ENCODE results near the gene PCYT1B. TPM values are rescaled to one million over a fixed set of nuclear protein-coding genes. Genes with fewer than 3 reads are reported as not detected.

Gene PCYT1B
- total RNA-seq, 1 experiment from 2014 or later = 20.7 TPM

GRCh38 chrX:24657671-24658386, 10.7 kb upstream of the PCYT1B start:
- ChIA-PET POLR2A (no interaction called here), CTCF (interaction anchor here (2.9 kb wide), 1 partner anchor 19 kb away, joined by 9 read pairs; no protein-coding TSS in a partner anchor)
- H3K4me3 Mint-ChIP-seq = no peak overlapping the region
- no peaks in the 10 kb centered on the region for H3K27me3 Mint-ChIP-seq (ENCODE audit: low read depth)
- no peaks in the 10 kb centered on the region for H3K36me3 Mint-ChIP-seq
- TF ChIP-seq GRHL2 (CRISPR knock-in tag; IDR thresholded peaks at IDR 0.05; ENCODE audit: insufficient replicate concordance, severe bottlenecking) = no peak
- no peak for TF ChIP-seq ZNF512 (CRISPR knock-in tag; IDR thresholded peaks at IDR 0.05; ENCODE audit: borderline replicate concordance)
- TF ChIP-seq SOX15 (CRISPR knock-in tag; IDR thresholded peaks at IDR 0.05) = no peak
- TF ChIP-seq, protein P1, sequence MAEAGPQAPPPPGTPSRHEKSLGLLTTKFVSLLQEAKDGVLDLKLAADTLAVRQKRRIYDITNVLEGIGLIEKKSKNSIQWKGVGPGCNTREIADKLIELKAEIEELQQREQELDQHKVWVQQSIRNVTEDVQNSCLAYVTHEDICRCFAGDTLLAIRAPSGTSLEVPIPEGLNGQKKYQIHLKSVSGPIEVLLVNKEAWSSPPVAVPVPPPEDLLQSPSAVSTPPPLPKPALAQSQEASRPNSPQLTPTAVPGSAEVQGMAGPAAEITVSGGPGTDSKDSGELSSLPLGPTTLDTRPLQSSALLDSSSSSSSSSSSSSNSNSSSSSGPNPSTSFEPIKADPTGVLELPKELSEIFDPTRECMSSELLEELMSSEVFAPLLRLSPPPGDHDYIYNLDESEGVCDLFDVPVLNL (CRISPR knock-in tag; IDR thresholded peaks at IDR 0.05; ENCODE audit: borderline replicate concordance, low read depth) = no peak
- no peak for TF ChIP-seq FOXP1 (CRISPR knock-in tag; IDR thresholded peaks at IDR 0.05; ENCODE audit: borderline replicate concordance)
- no peak for TF ChIP-seq ZSCAN18 (CRISPR knock-in tag; IDR thresholded peaks at IDR 0.05)
- TF ChIP-seq SMAD4 (CRISPR knock-in tag; IDR thresholded peaks at IDR 0.05) = no peak
- TF ChIP-seq ETV6 (CRISPR knock-in tag; IDR thresholded peaks at IDR 0.05) = no peak
- TF ChIP-seq AFF4 (CRISPR knock-in tag; IDR thresholded peaks at IDR 0.05; ENCODE audit: borderline replicate concordance) = no peak
- no peak for TF ChIP-seq PRDM15 (CRISPR knock-in tag; IDR thresholded peaks at IDR 0.05)
- no peak for TF ChIP-seq TEAD4 (CRISPR knock-in tag; IDR thresholded peaks at IDR 0.05)
- no peak for TF ChIP-seq ZMAT4 (CRISPR knock-in tag; IDR thresholded peaks at IDR 0.05)
- no peak for TF ChIP-seq E2F5 (CRISPR knock-in tag; IDR thresholded peaks at IDR 0.05)
- TF ChIP-seq, protein P2, sequence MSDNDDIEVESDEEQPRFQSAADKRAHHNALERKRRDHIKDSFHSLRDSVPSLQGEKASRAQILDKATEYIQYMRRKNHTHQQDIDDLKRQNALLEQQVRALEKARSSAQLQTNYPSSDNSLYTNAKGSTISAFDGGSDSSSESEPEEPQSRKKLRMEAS (CRISPR knock-in tag; IDR thresholded peaks at IDR 0.05) = no peak
- TF ChIP-seq, protein P3, sequence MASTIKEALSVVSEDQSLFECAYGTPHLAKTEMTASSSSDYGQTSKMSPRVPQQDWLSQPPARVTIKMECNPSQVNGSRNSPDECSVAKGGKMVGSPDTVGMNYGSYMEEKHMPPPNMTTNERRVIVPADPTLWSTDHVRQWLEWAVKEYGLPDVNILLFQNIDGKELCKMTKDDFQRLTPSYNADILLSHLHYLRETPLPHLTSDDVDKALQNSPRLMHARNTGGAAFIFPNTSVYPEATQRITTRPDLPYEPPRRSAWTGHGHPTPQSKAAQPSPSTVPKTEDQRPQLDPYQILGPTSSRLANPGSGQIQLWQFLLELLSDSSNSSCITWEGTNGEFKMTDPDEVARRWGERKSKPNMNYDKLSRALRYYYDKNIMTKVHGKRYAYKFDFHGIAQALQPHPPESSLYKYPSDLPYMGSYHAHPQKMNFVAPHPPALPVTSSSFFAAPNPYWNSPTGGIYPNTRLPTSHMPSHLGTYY (CRISPR knock-in tag; IDR thresholded peaks at IDR 0.05) = no peak
- TF ChIP-seq, protein P4, sequence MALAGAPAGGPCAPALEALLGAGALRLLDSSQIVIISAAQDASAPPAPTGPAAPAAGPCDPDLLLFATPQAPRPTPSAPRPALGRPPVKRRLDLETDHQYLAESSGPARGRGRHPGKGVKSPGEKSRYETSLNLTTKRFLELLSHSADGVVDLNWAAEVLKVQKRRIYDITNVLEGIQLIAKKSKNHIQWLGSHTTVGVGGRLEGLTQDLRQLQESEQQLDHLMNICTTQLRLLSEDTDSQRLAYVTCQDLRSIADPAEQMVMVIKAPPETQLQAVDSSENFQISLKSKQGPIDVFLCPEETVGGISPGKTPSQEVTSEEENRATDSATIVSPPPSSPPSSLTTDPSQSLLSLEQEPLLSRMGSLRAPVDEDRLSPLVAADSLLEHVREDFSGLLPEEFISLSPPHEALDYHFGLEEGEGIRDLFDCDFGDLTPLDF (CRISPR knock-in tag; IDR thresholded peaks at IDR 0.05) = no peak
- no peak for TF ChIP-seq ZNF671 (CRISPR knock-in tag; IDR thresholded peaks at IDR 0.05)
- H3K27ac Mint-ChIP-seq = no peak overlapping the region
- no peak for ATAC-seq
- H3K4me1 Mint-ChIP-seq = peaks cover 14% of the 10 kb centered on the region
- H3K9me3 Mint-ChIP-seq = no peaks in the 10 kb centered on the region
- no peak for DNase-seq (ENCODE audit: low spot score)

All from WTC11 (cell line).